ENCODE data around the gene SDCCAG8.

SDCCAG8 gene

GRCh38 chr1:243394601-243395464, 139.0 kb downstream of the SDCCAG8 start:
- DNase-seq: no peak

- no peak for DNase-seq
Observed at GRCh38 chr1:243396424-243396823, 140.6 kb downstream of the SDCCAG8 start.

- no peak for DNase-seq
Observed at GRCh38 chr1:243396876-243397275, 141.0 kb downstream of the SDCCAG8 start.

GRCh38 chr1:243397613-243398321, 141.9 kb downstream of the SDCCAG8 start:
- no peak for DNase-seq

GRCh38 chr1:243399561-243400155, 143.8 kb downstream of the SDCCAG8 start:
- DNase-seq: no peak

- DNase-seq: no peak
Observed at GRCh38 chr1:243402868-243403267, 147.0 kb downstream of the SDCCAG8 start.

GRCh38 chr1:243406424-243406823, 150.6 kb downstream of the SDCCAG8 start:
- no peak for DNase-seq

- no peak for DNase-seq
Observed at GRCh38 chr1:243407284-243408018, 151.6 kb downstream of the SDCCAG8 start.

- no peak for DNase-seq
Observed at GRCh38 chr1:243408479-243408878, 152.6 kb downstream of the SDCCAG8 start.

GRCh38 chr1:243409284-243409683, 153.4 kb downstream of the SDCCAG8 start:
- no peak for DNase-seq

GRCh38 chr1:243411472-243411871, 155.6 kb downstream of the SDCCAG8 start:
- no peak for DNase-seq

GRCh38 chr1:243413431-243414151, 157.8 kb downstream of the SDCCAG8 start:
- DNase-seq: no peak

GRCh38 chr1:243414152-243414494, 158.3 kb downstream of the SDCCAG8 start:
- no peak for DNase-seq

GRCh38 chr1:243415663-243416408, 160.0 kb downstream of the SDCCAG8 start:
- no peak for DNase-seq

- no peak for DNase-seq
Observed at GRCh38 chr1:243416495-243416894, 160.7 kb downstream of the SDCCAG8 start.

- no peak for DNase-seq
Observed at GRCh38 chr1:243420016-243420945, 164.4 kb downstream of the SDCCAG8 start.

- peak; percentile 43 for DNase-seq
Observed at GRCh38 chr1:243420946-243421685, 165.3 kb downstream of the SDCCAG8 start.

- DNase-seq: peak; percentile 64
Observed at GRCh38 chr1:243421784-243422183, 165.9 kb downstream of the SDCCAG8 start.

- DNase-seq: no peak
Observed at GRCh38 chr1:243422362-243422761, 166.5 kb downstream of the SDCCAG8 start.

- no peak for DNase-seq
Observed at GRCh38 chr1:243428084-243428483, 172.2 kb downstream of the SDCCAG8 start.

Measured in NCI-H1436 (cell line).